Thyroid gland (tissue), 4 donors: ENCODE measurements around the gene NTF3.

Experiments
- CTCF ChIP-seq, 6 experiments: fragments of 200-600 bp in 3 of 6; fragments of 450-650 bp in 3 of 6; sonication (generic) in 3 of 6; IDR thresholded peaks; one replicate each; pipeline ENCODE4 v1.5.1; 2016 to 2019; ENCODE audit warnings: antibody characterized with exemption in 6 of 6, mild to moderate bottlenecking in 2 of 6, inconsistent platforms in 1 of 6, moderate library complexity in 1 of 6
- POLR2A ChIP-seq, 2 donors: fragments of 450-650 bp; IDR thresholded peaks; one replicate each; pipeline ENCODE4 v1.6.1; 2017; ENCODE audit warnings: antibody characterized with exemption in 2 of 2, mild to moderate bottlenecking in 2 of 2, moderate library complexity in 1 of 2

DNA sequence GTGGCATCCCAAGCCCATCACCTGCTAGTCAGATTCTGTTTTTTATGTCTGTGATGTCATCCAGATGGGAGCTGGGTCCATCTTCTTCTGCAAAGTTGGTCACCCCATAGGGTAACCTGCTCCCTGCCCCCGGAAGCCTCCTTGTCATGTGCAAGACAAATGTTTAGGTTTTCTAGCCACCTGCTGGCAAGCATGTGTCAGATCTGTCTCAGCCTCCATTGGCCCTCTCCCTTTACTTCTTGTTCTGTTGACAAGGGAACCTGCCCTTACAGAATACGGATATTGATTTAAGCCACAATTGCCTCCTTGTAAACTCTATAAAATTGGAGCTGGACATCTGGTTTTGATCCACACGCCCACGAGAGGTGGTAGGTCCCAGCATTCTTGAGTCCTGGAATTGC is 7.5 kb downstream of the NTF3 start:
- TF ChIP-seq CTCF (IDR thresholded peaks at IDR 0.05) (no peak), POLR2A (IDR thresholded peaks at IDR 0.05) (no peak)
